Endothelial cell of umbilical vein (primary cell): ENCODE data around the gene TBATA. TPM values are rescaled to one million over a fixed set of nuclear protein-coding genes. Genes with fewer than 3 reads are reported as not detected.

Experiments
- BruUV-seq: library from RNA; stranded (reverse); fragments of 400-500 nt; replicated peaks from 2 replicates; lab custom pipeline; 2021; lab: Mats Ljungman, UMichigan
- CTCF ChIA-PET: fragments of 300-600, 350-600 bp; sonication (Branson Sonifier 250); formaldehyde crosslinking; loops from one replicate; lab custom pipeline; 2021; ENCODE audit warnings: antibody characterized with exemption, inconsistent platforms; lab: Charles Lee
- POLR2A ChIA-PET: fragments of 300-600, 350-600 bp; sonication (Branson Sonifier 250); formaldehyde crosslinking; loops from one replicate; lab custom pipeline; 2021; ENCODE audit warnings: antibody characterized with exemption, inconsistent platforms; lab: Charles Lee
- DNase-seq: peaks from one replicate; pipeline ENCODE4 v3.0.0-alpha.2; 2011; ENCODE audit warnings: low read depth, low spot score
- FAIRE-seq: peaks from 2 replicates; lab custom pipeline; 2011; peaks lifted over from hg19 to GRCh38; lab: Jason Lieb, UNC
- H2AFZ ChIP-seq: 2 replicates; pipeline ENCODE4 v1.6.0; 2012; ENCODE audit warnings: low read depth, low read length, control low read depth, inconsistent platforms
- H3K27ac ChIP-seq: 2 replicates; pipeline ENCODE4 v1.5.1; 2011; ENCODE audit warnings: low read depth, mild to moderate bottlenecking, control low read depth, low read length, moderate library complexity; ENCODE audit not compliant: insufficient read depth
- H3K27me3 ChIP-seq, 2 experiments: 2 replicates each; pipeline versions ENCODE4 v1.6.0 to v1.6.1; 2011; ENCODE audit warnings: low read length in 2 of 2, mixed read lengths in 1 of 2; ENCODE audit not compliant: control insufficient read depth in 2 of 2, insufficient read depth in 2 of 2
- H3K36me3 ChIP-seq, 2 experiments: 2 replicates in 1 of 2; 3 replicates in 1 of 2; pipeline ENCODE4 v1.5.1; 2011; ENCODE audit warnings: low read length in 2 of 2, mild to moderate bottlenecking in 1 of 2, moderate library complexity in 1 of 2; ENCODE audit not compliant: control insufficient read depth in 2 of 2, insufficient read depth in 2 of 2; ENCODE audit errors: extremely low read depth in 1 of 2
- H3K4me1 ChIP-seq: 3 replicates; pipeline ENCODE4 v1.5.1; 2011; ENCODE audit warnings: mild to moderate bottlenecking, low read length; ENCODE audit not compliant: control insufficient read depth, insufficient read depth; ENCODE audit errors: extremely low read depth
- H3K4me2 ChIP-seq: 2 replicates; pipeline ENCODE4 v1.6.1; 2011; ENCODE audit warnings: low read length, control low read depth, mixed read lengths; ENCODE audit not compliant: insufficient read depth
- H3K4me3 ChIP-seq, 3 experiments: fragments of 200-600 bp in 1 of 3; sonication (generic), shearing (Covaris generic) in 1 of 3; replicated peaks in 1 of 3; 2 replicates each; pipeline ENCODE4 v1.5.1; 2011 to 2016; ENCODE audit warnings: control low read depth in 3 of 3, low read length in 3 of 3, mild to moderate bottlenecking in 2 of 3, inconsistent platforms in 1 of 3, low read depth in 1 of 3, moderate library complexity in 1 of 3; ENCODE audit not compliant: insufficient read depth in 1 of 3
- H3K79me2 ChIP-seq: 2 replicates; pipeline ENCODE4 v1.6.0; 2012; ENCODE audit warnings: low read length, inconsistent platforms; ENCODE audit not compliant: control insufficient read depth, insufficient read depth
- H3K9ac ChIP-seq: replicated peaks from 2 replicates; pipeline ENCODE3; 2011; ENCODE audit warnings: low read length, control low read depth; ENCODE audit not compliant: insufficient read depth; ENCODE audit errors: extremely low read depth
- H3K9me1 ChIP-seq: replicated peaks from 3 replicates; pipeline ENCODE4 v1.6.0; 2011; ENCODE audit warnings: mild to moderate bottlenecking, low read length; ENCODE audit not compliant: control insufficient read depth, insufficient read depth; ENCODE audit errors: extremely low read depth
- H3K9me3 ChIP-seq: replicated peaks from 2 replicates; pipeline ENCODE4 v1.5.1; 2012; ENCODE audit warnings: low read length, inconsistent platforms; ENCODE audit not compliant: control insufficient read depth, insufficient read depth
- H4K20me1 ChIP-seq: replicated peaks from 2 replicates; pipeline ENCODE3; 2011; ENCODE audit warnings: mild to moderate bottlenecking, low read length; ENCODE audit not compliant: control insufficient read depth, insufficient read depth; ENCODE audit errors: extremely low read depth
- CTCF ChIP-seq, 2 donors: IDR thresholded peaks; 1 replicate in 1 of 2; 2 replicates in 1 of 2; pipeline ENCODE4 v1.5.1; 2011; ENCODE audit warnings: low read length in 2 of 2, mild to moderate bottlenecking in 2 of 2, moderate library complexity in 2 of 2, control low read depth in 1 of 2, inconsistent platforms in 1 of 2, low read depth in 1 of 2; ENCODE audit not compliant: insufficient read depth in 1 of 2; ENCODE audit errors: extremely low read depth in 1 of 2
- EZH2 ChIP-seq: IDR thresholded peaks from 2 replicates; pipeline ENCODE4 v1.6.1; 2012; ENCODE audit warnings: borderline replicate concordance, low read depth, mild to moderate bottlenecking, moderate library complexity, low read length, inconsistent platforms; ENCODE audit not compliant: severe bottlenecking
- FOS ChIP-seq: IDR thresholded peaks from 2 replicates; pipeline ENCODE4 v1.6.1; 2011; ENCODE audit warnings: mild to moderate bottlenecking, low read length, moderate library complexity, borderline replicate concordance; ENCODE audit not compliant: insufficient read depth
- GATA2 ChIP-seq: IDR thresholded peaks from 2 replicates; pipeline ENCODE4 v1.7.0; 2011; ENCODE audit warnings: low read depth, mild to moderate bottlenecking, moderate library complexity, mixed read lengths, low read length; ENCODE audit not compliant: insufficient read length, insufficient read depth
- JUN ChIP-seq: IDR thresholded peaks from 2 replicates; pipeline ENCODE4 v1.6.1; 2011; ENCODE audit warnings: borderline replicate concordance, low read depth; ENCODE audit not compliant: insufficient read length, insufficient read depth
- MAX ChIP-seq: IDR thresholded peaks from 2 replicates; pipeline ENCODE4 v1.6.1; 2011; ENCODE audit not compliant: insufficient read depth, insufficient read length
- MYC ChIP-seq: IDR thresholded peaks from one replicate; pipeline ENCODE4 v1.6.1; 2011; ENCODE audit warnings: mild to moderate bottlenecking, low read depth, low read length
- POLR2A ChIP-seq: IDR thresholded peaks from 2 replicates; pipeline ENCODE4 v1.6.1; 2012; ENCODE audit warnings: low read depth, mild to moderate bottlenecking, control low read depth, low read length
- POLR2AphosphoS5 ChIP-seq: IDR thresholded peaks from 2 replicates; pipeline ENCODE4 v1.6.1; 2012; ENCODE audit warnings: low read depth, mild to moderate bottlenecking, control low read depth, low read length, moderate library complexity; ENCODE audit not compliant: insufficient read depth
- dilution Hi-C: fragments of 300-500 bp; cut with MboI; formaldehyde crosslinking; loops from one replicate; pipeline ENCODE4 v1.15.0; 2019; ENCODE audit warnings: low sequenced_read_pairs; ENCODE audit not compliant: extremely low pct_ligation_motif_present
- intact Hi-C: fragments of 100-400 bp; cut with micrococcal nuclease; formaldehyde crosslinking; loops from one replicate; pipeline ENCODE4 v1.10.0; 2022
- polyA plus RNA-seq, 4 experiments: library from polyadenylated mRNA; depleted of rRNA in 3 of 4; stranded (reverse) in 3 of 4; unstranded in 1 of 4; fragments of >200 nt; gene quantifications; 2 replicates each; pipeline versions ENCODE4 v1.2.1 to v1.2.3, GENCODE V29; 2011 to 2012; ENCODE audit warnings: missing spikeins in 1 of 4
- total RNA-seq: library from RNA; stranded (reverse); gene quantifications from 2 replicates; pipeline ENCODE4 v1.2.3, GENCODE V29; 2021

Gene TBATA
- total and polyA plus RNA-seq, 2 donors (not counting 3 experiments of a cell fraction or from before 2014, with no cell fraction given) = not detected

DNA sequence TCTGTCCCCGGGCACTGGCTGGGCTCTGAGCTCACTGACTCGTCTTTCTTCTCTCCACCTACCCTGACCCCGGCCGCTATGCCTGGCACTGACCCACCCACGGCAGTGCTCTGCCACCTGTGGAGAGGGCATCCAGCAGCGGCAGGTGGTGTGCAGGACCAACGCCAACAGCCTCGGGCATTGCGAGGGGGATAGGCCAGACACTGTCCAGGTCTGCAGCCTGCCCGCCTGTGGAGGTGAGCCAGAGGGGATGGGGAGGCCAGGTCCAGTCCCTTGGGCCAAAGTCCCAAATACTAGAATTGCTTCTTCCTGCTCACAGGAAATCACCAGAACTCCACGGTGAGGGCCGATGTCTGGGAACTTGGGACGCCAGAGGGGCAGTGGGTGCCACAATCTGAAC, 27.3 kb downstream of the TBATA start:
- ChIA-PET CTCF (interaction anchor here (1.0 to 1.1 kb wide), 2 partner anchors 12 to 209 kb away, joined by 6 to 9 read pairs; no protein-coding TSS in a partner anchor), POLR2A (no interaction called here)
- peaks cover 0 to 6% of the 10 kb centered on the region in 2 experiments for H3K27me3 ChIP-seq
- no peaks in the 10 kb centered on the region for H3K9me1 ChIP-seq
- DNase-seq = no peak
- no peak overlapping the region for H3K4me3 ChIP-seq
- dilution Hi-C loops = no loop called here
- no peaks in the 10 kb centered on the region for H4K20me1 ChIP-seq
- no TSS peak for BruUV-seq
- H3K27ac ChIP-seq = no peak overlapping the region
- TF ChIP-seq JUN (no peak), EZH2 (no peak), CTCF (IDR thresholded peaks at IDR 0.05; ENCODE audit: extremely low read depth in 1 of 2, insufficient read depth in 1 of 2, low read depth in 1 of 2, low read length in 2 of 2) (no peak), MAX (no peak), POLR2AphosphoS5 (no peak), MYC (no peak), POLR2A (no peak), FOS (no peak), GATA2 (no peak)
- H3K4me2 ChIP-seq = no peak overlapping the region
- no peak overlapping the region for H2AFZ ChIP-seq
- intact Hi-C loops = loop anchor here (2.0 kb wide), 1 partner anchor 199 kb away; no protein-coding TSS in a partner anchor
- no peaks in the 10 kb centered on the region for H3K9me3 ChIP-seq
- no peaks in the 10 kb centered on the region for H3K36me3 ChIP-seq
- H3K9ac ChIP-seq = no peak overlapping the region
- FAIRE-seq = no peak
- no peaks in the 10 kb centered on the region for H3K4me1 ChIP-seq
- H3K79me2 ChIP-seq = no peaks in the 10 kb centered on the region
